ENCODE data around the gene RPS6KA2.

GRCh38 chr6:166516251-166516884 lies 110.7 kb downstream of the RPS6KA2 start:
- TF ChIP-seq POLR2A (IDR thresholded peaks at IDR 0.05) (no peak), CTCF (IDR thresholded peaks at IDR 0.05) (no peak)

All from breast epithelium (tissue), 3 donors.